HG02973 (cell line): Measurements from ENCODE around the gene SEMA4D.

Experiments used
- ATAC-seq: cut with Tn5 transposase; IDR thresholded peaks from one replicate; pipeline ENCODE4 v1.9.1; 2021; ENCODE audit warnings: moderate library complexity; ENCODE audit not compliant: unreplicated experiment

Gene SEMA4D

GRCh38 chr9:89501311-89501898 lies 3.5 kb upstream of the SEMA4D start:
- no peak for ATAC-seq

GRCh38 chr9:89500008-89500407 lies 2.1 kb upstream of the SEMA4D start:
- ATAC-seq = no peak

GRCh38 chr9:89498852-89499480 lies 1.1 kb upstream of the SEMA4D start:
- no peak for ATAC-seq

GRCh38 chr9:89497257-89497963 lies 503 bp downstream of the SEMA4D start:
- ATAC-seq = no peak

- no peak for ATAC-seq
Measured at GRCh38 chr9:89496645-89497256, 1.2 kb downstream of the SEMA4D start.

- ATAC-seq = no peak
Measured at GRCh38 chr9:89495824-89496560, 1.9 kb downstream of the SEMA4D start.

- no peak for ATAC-seq
Measured at GRCh38 chr9:89494199-89494598, 3.7 kb downstream of the SEMA4D start.

GRCh38 chr9:89493671-89494070 lies 4.2 kb downstream of the SEMA4D start:
- ATAC-seq = no peak

GRCh38 chr9:89493181-89493580 lies 4.7 kb downstream of the SEMA4D start:
- no peak for ATAC-seq

- no peak for ATAC-seq
Measured at GRCh38 chr9:89492586-89492985, 5.3 kb downstream of the SEMA4D start.

- ATAC-seq = no peak
Measured at GRCh38 chr9:89491694-89492093, 6.2 kb downstream of the SEMA4D start.

- ATAC-seq = no peak
Measured at GRCh38 chr9:89489548-89490530, 8.1 kb downstream of the SEMA4D start.

GRCh38 chr9:89488936-89489335 lies 9.0 kb downstream of the SEMA4D start:
- no peak for ATAC-seq

GRCh38 chr9:89488131-89488530 lies 9.8 kb downstream of the SEMA4D start:
- no peak for ATAC-seq

GRCh38 chr9:89486681-89487080 lies 11.2 kb downstream of the SEMA4D start:
- no peak for ATAC-seq

GRCh38 chr9:89484475-89485404 lies 13.2 kb downstream of the SEMA4D start:
- ATAC-seq = peak; percentile 41

GRCh38 chr9:89483592-89484474 lies 14.1 kb downstream of the SEMA4D start:
- ATAC-seq = peak; percentile 70

- no peak for ATAC-seq
Measured at GRCh38 chr9:89482901-89483361, 15.0 kb downstream of the SEMA4D start.
